Neural progenitor cell (in vitro differentiated cells): ENCODE data around the gene DLG2. TPM values are rescaled to one million over a fixed set of nuclear protein-coding genes. Genes with fewer than 3 reads are reported as not detected.
"Not testable (repeated sequence)": the region's sequence is repeated elsewhere in the genome, so short reads cannot be mapped to it uniquely, and the experiment has no call there.

Source experiments
- DNase-seq: peaks from one replicate; pipeline ENCODE4 v3.0.0-alpha.2; 2016; ENCODE audit warnings: low spot score
- H2AFZ ChIP-seq: fragments of 200-600 bp; sonication (generic); replicated peaks from 2 replicates; pipeline ENCODE4 v1.6.1; 2016; ENCODE audit warnings: antibody characterized with exemption
- H3F3A ChIP-seq: fragments of 200-600 bp; sonication (generic); 2 replicates; pipeline ENCODE4 v1.6.1; 2016; ENCODE audit warnings: antibody characterized with exemption, low read depth
- H3K27ac ChIP-seq: fragments of 200-600 bp; sonication (generic); 2 replicates; pipeline ENCODE4 v1.5.1; 2016; ENCODE audit warnings: mild to moderate bottlenecking
- H3K27me3 ChIP-seq: fragments of 200-600 bp; sonication (generic); 2 replicates; pipeline ENCODE4 v1.6.1; 2016; ENCODE audit warnings: mild to moderate bottlenecking, moderate library complexity
- H3K36me3 ChIP-seq: fragments of 200-600 bp; sonication (generic); 2 replicates; pipeline ENCODE4 v1.5.1; 2016
- H3K4me1 ChIP-seq: fragments of 200-600 bp; sonication (generic); 2 replicates; pipeline ENCODE4 v1.6.1; 2016; ENCODE audit warnings: mixed run types
- H3K4me2 ChIP-seq: fragments of 200-600 bp; sonication (generic); 2 replicates; pipeline ENCODE4 v1.6.1; 2016
- H3K4me3 ChIP-seq: fragments of 200-600 bp; sonication (generic); 2 replicates; pipeline ENCODE4 v1.5.1; 2016
- H3K79me2 ChIP-seq: fragments of 200-600 bp; sonication (generic); 2 replicates; pipeline ENCODE4 v1.6.1; 2016; ENCODE audit warnings: low read depth
- H3K9ac ChIP-seq: fragments of 200-600 bp; sonication (generic); 2 replicates; pipeline ENCODE4 v1.6.1; 2016
- H3K9me3 ChIP-seq: fragments of 200-600 bp; sonication (generic); 2 replicates; pipeline ENCODE4 v1.5.1; 2016; ENCODE audit warnings: low read depth
- H4K20me1 ChIP-seq: fragments of 200-600 bp; sonication (generic); 2 replicates; pipeline ENCODE4 v1.6.1; 2016; ENCODE audit warnings: low read depth
- H3K27ac Mint-ChIP-seq: 3 replicates; pipeline ENCODE4 v1.8.0; 2021; ENCODE audit warnings: mixed read lengths
- H3K27me3 Mint-ChIP-seq: 2 replicates; pipeline ENCODE4 v1.8.0; 2022; ENCODE audit warnings: low read depth, mild to moderate bottlenecking, inconsistent platforms, moderate library complexity, mixed read lengths; ENCODE audit not compliant: insufficient read depth
- H3K36me3 Mint-ChIP-seq: 3 replicates; pipeline ENCODE4 v1.8.0; 2021; ENCODE audit warnings: mixed read lengths
- H3K4me1 Mint-ChIP-seq: 3 replicates; pipeline ENCODE4 v1.8.0; 2021; ENCODE audit warnings: mixed read lengths
- H3K4me3 Mint-ChIP-seq: 3 replicates; pipeline ENCODE4 v1.8.0; 2021; ENCODE audit warnings: mild to moderate bottlenecking, moderate library complexity, mixed read lengths
- H3K9me3 Mint-ChIP-seq: 3 replicates; pipeline ENCODE4 v1.8.0; 2020; ENCODE audit warnings: mixed read lengths
- EZH2 ChIP-seq: fragments of 200-600 bp; sonication (generic); IDR thresholded peaks from 2 replicates; pipeline ENCODE4 v1.6.1; 2017; ENCODE audit warnings: antibody characterized with exemption, mild to moderate bottlenecking, moderate library complexity
- EZH2phosphoT487 ChIP-seq: fragments of 200-600 bp; sonication (generic); IDR thresholded peaks from 2 replicates; pipeline ENCODE4 v1.6.1; 2017; ENCODE audit warnings: antibody characterized with exemption
- total RNA-seq: library from RNA; depleted of rRNA; stranded (reverse); fragments of >200 nt; gene quantifications from 2 replicates; pipeline ENCODE4 v1.2.3, GENCODE V29; 2015; ENCODE audit warnings: low replicate concordance
- TF ChIP-seq, protein P1 (sequence below): fragments of 200-600 bp; sonication (generic); IDR thresholded peaks from 2 replicates; pipeline ENCODE4 v1.5.1; 2017; ENCODE audit warnings: antibody characterized with exemption, mild to moderate bottlenecking

The DLG2 gene
- total RNA-seq, 1 donor from 2014 or later: 7.5 TPM

DNA sequence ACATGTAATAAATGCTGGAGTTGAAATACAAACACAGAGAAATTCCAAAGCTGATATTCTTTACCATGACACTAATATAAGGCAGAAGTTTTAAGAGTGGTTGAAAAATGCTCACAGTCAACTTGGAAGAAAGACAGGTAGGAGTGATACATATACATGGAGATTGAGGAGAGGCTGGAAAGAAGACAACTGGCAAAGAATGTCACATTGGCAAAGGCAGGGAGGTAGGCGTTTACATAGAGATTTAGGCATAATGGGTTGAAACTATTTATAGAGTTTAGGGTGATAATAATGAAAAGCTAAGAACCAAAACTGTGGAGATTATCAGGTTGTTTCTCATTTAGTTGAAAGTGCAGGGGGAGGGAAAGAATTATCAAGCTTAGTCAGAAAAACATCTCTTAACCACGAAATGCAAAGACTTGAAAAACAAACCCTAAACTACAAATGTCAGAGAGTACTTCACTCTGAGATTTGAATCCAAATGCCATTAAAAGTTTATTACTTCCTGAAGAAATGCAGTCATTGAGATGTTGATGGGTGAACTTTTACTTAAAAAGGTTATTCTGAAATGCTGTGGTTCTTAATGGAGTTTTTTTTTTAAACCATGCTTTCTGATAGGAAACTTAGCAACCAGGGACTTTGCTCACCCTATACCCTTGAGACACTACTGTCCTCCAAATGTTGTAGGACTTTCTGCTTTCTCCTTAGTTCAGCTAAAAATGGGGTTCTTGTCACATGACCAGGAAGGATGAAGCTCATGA is 2202.6 kb downstream of the DLG2 start:
- Histone ChIP-seq H3K4me3 (no peak overlapping the region), H3K9me3 (no peaks in the 10 kb centered on the region), H3K27me3 (peaks cover 24% of the 10 kb centered on the region), H3K9ac (no peak overlapping the region), H3K79me2 (no peaks in the 10 kb centered on the region), H2AFZ (no peak overlapping the region), H3K4me2 (no peak overlapping the region), H3K4me1 (peaks cover 3% of the 10 kb centered on the region), H3K27ac (no peak overlapping the region), H3F3A (no peaks in the 10 kb centered on the region), H3K36me3 (no peaks in the 10 kb centered on the region), H4K20me1 (no peaks in the 10 kb centered on the region)
- DNase-seq: no peak
- Mint-ChIP-seq H3K27ac (no peak overlapping the region), H3K4me3 (no peak overlapping the region), H3K4me1 (peaks cover 9% of the 10 kb centered on the region), H3K27me3 (peaks cover 3% of the 10 kb centered on the region), H3K36me3 (no peaks in the 10 kb centered on the region), H3K9me3 (peaks cover 7% of the 10 kb centered on the region)
- TF ChIP-seq EZH2: no peak
- no peak for TF ChIP-seq EZH2phosphoT487
- TF ChIP-seq, protein P1, sequence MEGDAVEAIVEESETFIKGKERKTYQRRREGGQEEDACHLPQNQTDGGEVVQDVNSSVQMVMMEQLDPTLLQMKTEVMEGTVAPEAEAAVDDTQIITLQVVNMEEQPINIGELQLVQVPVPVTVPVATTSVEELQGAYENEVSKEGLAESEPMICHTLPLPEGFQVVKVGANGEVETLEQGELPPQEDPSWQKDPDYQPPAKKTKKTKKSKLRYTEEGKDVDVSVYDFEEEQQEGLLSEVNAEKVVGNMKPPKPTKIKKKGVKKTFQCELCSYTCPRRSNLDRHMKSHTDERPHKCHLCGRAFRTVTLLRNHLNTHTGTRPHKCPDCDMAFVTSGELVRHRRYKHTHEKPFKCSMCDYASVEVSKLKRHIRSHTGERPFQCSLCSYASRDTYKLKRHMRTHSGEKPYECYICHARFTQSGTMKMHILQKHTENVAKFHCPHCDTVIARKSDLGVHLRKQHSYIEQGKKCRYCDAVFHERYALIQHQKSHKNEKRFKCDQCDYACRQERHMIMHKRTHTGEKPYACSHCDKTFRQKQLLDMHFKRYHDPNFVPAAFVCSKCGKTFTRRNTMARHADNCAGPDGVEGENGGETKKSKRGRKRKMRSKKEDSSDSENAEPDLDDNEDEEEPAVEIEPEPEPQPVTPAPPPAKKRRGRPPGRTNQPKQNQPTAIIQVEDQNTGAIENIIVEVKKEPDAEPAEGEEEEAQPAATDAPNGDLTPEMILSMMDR: no peak

DNA sequence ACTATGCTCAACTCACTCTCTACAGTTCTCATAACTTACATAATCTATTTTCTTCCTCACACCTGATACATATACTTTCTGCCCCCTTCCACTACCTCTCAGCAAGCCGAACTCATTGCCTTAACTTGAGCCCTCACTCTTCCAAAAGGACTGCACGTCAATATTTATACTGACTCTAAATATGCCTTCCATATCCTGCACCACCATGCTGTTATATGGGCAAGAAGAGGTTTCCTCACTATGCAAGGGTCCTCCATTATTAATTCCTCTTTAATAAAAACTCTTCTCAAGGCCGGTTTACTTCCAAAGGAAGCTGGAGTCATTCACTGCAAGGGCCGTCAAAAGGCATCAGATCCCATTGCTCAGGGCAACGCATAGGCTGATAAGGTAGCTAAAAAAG is 2204.5 kb downstream of the DLG2 start:
- H3K4me2 ChIP-seq, DNase-seq, H3K27me3 ChIP-seq, H3K36me3 Mint-ChIP-seq, H3K4me1 ChIP-seq, H3K27ac Mint-ChIP-seq, H3K4me1 Mint-ChIP-seq, H4K20me1 ChIP-seq, H3K9me3 Mint-ChIP-seq, H3K36me3 ChIP-seq, H3K27me3 Mint-ChIP-seq, H3K9me3 ChIP-seq, H3K79me2 ChIP-seq, H3K4me3 Mint-ChIP-seq, H3K9ac ChIP-seq, H2AFZ ChIP-seq, H3K4me3 ChIP-seq, H3K27ac ChIP-seq, H3F3A ChIP-seq: not testable (repeated sequence)

DNA sequence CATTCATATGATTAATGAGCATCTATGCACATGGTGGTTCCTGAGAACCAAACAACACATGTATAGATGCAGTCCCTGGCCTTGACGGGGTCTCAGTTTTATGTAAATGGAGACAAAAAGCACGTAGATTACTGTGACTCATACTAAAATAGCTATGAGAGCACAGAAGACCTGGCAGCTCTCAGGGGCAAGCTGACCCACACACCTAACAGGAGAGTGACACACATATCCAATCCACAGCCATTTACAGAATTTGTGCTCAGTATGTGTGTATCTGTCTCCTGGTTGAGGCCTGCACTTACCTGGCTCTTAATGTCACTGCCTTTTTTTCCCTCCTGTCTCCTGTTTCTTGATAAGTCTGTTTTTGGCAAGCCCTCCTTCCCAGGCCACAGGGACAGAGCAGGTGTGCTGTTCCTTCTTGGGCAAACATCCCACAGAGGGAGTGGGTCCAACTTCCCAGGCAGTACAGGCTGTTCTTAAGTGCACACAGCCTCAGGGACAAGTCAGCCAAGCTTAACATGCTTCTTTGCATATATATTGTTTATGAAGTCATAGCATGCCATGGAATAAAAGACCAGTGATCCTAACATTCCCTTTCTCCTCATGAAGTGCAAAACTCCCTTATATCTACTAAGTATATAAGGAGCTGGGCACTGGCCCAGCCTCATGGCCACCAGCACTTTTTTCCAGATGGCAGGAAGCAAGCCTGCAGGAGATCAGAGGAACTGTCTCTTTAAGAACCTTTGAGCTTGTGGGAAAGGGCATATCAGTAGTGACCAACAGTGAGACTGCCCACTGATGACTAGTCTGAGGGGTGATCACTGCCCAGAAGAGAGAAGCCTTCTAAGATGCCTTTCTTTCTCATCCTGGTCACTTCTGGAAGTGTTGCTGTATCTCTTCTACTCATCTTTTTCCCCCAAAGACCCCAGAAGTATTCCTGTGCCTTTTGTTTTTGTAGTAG is 2216.3 kb downstream of the DLG2 start:
- Mint-ChIP-seq H3K4me3 (no peak overlapping the region), H3K27me3 (peaks cover 3% of the 10 kb centered on the region), H3K4me1 (no peaks in the 10 kb centered on the region), H3K36me3 (no peaks in the 10 kb centered on the region), H3K9me3 (peaks cover 6% of the 10 kb centered on the region), H3K27ac (peak overlapping the region; percentile 30)
- Histone ChIP-seq H3K4me1 (no peaks in the 10 kb centered on the region), H3K9ac (no peak overlapping the region), H3K9me3 (no peaks in the 10 kb centered on the region), H3K27me3 (no peaks in the 10 kb centered on the region), H3K36me3 (no peaks in the 10 kb centered on the region), H3F3A (no peaks in the 10 kb centered on the region), H3K79me2 (no peaks in the 10 kb centered on the region), H2AFZ (no peak overlapping the region), H4K20me1 (no peaks in the 10 kb centered on the region), H3K4me2 (no peak overlapping the region), H3K27ac (no peak overlapping the region), H3K4me3 (no peak overlapping the region)
- TF ChIP-seq, protein P1: no peak
- TF ChIP-seq EZH2 (no peak), EZH2phosphoT487 (no peak)
- no peak for DNase-seq
